ENCODE measurements around the gene PNLIP.
A peak's percentile ranks its signal among the peaks of the same experiment; 100 is the strongest.

Gene PNLIP

DNA sequence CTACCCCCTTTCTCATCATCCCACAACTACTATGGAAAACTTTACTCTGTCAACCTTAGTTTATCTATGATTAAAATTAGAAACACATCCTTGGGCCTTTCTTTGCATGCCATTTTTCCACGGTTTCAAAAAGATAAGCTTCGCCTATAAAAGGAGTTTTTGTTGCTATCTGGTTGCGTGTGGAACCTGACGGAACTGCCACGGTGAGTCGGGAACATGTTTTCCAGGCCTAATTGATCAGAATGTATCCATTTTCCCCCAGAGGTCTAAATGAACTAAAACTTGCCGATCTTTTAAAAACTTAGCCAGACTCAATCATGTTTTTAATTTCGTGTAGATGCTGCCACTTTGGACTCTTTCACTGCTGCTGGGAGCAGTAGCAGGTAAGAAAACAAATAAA is at the start of gene PNLIP:
Gene PNLIP, plus strand, starts transcription at position 176 of the 400 bp plus-strand sequence. Its CDS starts 162 bp downstream, at position 338.
- no peak for DNase-seq

DNA sequence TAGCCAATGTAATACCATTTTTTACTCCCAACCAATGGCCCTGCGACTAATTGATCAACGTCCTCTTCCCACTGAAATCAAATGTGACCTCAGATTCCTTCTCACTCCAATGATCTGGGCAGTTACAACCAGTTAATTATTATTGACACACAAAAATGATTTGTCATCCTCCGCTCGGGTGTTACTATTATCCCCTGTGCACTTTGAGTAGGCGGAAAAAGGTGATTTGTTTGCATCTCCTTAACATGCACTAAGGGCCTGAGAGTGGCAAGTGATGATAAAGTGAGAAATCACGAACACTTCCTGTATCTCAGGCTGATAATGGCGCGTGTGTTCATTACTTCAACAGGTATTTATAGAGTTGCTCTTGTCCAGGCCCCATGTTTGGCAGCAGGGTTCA is 40.9 kb upstream of the PNLIP start:
- no peak for DNase-seq

DNA sequence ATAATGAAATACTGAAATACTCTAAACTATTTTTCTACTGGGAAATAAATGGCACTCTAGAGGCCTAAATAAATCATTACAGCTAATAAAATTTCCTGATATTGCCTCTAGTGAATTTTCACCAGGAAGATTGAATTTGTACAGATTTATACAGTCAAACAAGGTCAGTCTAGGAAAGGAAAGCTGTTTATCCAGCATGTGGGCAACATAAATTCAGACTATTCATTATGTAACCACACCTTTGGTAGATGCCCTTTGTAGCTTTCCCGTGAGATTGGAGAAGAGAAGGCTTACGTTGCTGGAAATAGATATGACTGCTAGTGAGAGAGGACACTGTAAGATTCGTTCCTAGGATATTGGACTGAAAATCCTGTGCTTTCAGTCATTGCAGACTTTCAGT is 35.2 kb upstream of the PNLIP start:
- no peak for DNase-seq

DNA sequence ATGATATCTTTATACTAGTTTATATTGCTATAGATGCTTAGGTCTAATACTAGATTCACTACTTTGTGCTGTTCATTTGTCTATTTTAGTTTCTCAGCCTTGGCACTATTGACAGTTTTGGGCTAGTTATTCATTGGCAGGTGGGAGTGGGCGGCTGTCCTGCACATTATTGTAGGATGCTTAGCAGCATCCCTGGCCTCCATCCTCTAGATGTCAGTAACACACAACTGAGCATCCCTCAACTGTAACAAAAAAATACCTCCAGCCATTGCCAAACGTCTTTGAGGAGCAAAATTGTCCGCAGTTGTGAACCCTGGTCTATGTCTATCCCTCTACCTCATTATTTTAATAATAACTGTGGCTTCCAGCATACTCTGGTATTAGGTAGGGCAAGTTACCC is 34.4 kb upstream of the PNLIP start:
- DNase-seq: no peak

DNA sequence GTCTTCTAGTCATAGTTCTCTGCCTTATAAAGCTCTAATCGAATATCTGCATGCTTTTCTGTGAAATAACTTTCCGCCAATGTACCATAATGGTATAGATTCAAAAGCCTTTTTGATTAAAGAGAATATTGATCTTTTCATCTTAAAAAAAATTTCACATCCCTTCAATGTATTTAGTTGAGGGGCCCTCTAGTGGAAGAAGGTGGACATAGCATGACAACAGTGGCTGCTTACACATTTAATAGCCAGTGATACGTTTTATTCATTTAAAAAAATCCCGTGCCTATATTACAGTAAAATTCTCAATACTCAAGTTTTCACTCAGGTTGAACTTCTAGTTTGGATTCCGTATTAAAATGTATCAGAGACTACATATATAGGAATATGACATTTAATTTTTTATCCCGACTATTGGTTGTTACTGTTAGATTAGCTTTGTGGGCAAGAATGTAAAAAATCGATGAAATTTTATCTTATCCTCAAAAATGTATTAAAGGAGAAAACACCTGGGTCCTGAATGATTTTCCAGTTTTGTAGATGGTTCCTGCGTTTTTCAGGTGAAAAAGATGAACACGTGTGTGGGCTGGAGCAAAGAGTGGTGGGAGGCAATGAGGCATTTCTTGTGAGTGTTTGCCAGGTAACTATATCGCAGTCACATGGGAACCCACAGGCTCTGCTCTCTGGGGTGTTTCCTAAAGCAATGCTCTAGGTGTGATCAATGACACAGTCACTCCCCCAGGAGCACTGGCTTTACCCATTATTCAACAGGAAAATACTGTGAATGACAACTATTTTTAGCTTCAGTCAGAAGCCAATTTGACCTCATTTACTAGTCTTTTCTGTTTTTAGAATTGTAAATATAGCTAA is 24.1 kb upstream of the PNLIP start:
- peak; percentile 45 for DNase-seq

DNA sequence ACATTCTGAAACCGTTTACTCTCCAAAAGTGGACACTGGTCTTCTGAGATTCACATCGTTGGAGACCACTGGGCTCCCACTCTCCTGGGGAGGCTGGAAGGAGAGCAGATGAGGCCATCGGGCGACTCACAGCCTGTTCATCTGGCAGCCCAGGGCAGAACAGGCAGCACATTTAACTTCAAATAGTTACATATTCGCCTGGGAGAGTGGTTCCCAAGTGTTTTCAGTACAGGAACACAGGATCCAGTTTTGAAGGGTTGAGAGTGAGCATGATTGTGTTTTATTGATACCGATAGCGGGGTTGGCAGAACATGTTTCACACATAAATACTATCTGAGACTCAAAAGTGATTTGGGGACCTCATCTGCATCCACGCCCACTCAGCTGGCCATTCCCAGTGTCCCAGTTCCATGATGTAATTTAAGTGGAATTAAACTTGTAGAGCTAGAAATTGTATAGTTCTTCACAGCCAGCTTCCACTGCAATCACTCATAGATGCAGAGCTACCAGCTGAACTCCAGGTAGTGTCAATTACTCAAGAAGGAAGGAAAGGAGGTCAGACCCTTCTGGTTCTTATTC is 22.8 kb upstream of the PNLIP start:
- no peak for DNase-seq

DNA sequence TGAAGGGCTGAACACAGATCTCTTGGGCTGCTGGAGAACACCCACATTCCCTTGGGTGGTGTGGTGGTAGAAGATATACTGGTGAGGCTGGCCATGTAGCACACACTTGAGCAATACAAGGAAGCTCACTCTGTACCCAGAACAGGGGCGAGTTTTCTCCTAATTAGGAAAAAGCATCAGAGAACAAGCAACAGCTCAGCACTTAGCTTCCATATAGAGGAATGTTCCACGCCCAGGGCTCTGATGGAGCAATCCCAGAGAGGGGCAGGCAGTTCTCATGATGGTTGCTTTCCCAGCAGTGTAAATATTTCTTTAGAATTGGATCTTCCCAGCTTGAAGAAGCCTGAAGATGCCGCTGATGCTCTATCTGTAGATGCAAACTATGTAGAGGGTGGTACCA is 21.0 kb upstream of the PNLIP start:
- no peak for DNase-seq

DNA sequence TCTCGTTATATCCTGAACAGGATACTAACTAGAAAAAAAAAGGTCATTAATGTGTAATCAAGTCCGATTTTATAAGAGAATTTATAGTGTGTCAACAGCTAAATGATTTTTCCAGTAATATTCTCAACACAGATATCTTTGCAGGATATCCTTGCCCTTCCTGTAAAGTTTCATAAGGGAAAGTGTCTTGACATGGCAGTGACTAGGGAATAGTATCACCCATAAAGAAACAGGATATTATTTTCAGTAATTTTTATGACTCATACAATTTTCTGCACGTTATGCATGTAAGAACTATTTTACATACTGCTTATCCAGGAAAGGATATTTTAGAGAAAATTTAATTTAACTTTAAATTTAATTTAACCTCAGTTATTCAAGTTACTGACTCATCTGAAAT is 19.5 kb upstream of the PNLIP start:
- no peak for DNase-seq

DNA sequence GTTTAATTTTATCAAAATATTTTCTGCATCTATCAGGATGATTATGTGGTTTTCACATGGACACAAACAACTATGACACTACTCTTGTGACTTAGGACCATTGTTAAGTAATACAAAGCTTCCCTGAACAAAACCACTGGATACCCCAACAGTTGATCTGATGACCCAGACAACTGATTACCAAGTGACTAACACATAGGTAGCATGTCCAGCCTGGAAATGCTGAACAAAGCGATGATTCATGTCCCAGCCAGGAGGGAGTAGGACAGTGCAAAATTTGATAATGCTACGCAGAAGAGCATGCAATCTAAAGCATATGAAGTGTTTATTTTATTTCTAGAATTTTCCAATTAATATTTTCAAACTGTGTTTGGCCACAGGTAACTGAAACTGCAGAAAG is 8.9 kb upstream of the PNLIP start:
- no peak for DNase-seq

DNA sequence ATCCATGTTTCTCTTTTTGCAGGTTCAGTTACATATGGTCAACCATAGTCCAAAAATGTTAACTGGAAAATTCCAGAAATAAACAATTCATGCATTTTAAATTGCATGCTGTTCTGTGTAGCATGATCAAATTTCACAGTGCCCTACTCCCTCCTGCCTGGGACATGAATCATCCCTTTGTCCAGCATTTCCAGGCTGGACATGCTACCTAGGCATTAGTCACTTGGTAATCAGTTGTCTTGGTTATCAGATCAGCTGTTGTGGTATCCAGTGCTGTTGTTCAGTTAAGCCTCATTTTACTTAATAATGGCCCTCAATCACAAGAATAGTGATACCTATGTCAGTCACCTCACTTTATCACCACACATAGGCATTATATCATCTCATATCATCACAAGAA is 7.3 kb upstream of the PNLIP start:
- DNase-seq: no peak

DNA sequence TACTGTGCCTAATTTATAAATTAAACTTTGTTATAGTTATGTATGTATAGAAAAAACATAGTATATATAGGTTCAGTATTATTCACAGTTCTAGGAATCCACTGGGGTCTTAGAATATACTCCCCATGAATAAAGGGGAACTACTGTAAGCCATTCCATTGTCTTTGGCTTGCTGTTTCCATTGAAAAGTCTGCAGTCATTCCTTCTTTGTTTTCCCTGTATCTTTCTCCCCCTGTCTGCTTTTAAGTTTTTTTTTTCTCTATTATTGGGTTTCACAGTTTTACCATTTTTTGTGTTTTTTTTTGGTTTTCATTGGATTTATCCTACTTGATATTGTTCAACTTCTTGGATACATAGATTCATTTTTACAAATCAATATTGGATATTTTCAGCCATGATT is 6.7 kb upstream of the PNLIP start:
- no peak for DNase-seq

DNA sequence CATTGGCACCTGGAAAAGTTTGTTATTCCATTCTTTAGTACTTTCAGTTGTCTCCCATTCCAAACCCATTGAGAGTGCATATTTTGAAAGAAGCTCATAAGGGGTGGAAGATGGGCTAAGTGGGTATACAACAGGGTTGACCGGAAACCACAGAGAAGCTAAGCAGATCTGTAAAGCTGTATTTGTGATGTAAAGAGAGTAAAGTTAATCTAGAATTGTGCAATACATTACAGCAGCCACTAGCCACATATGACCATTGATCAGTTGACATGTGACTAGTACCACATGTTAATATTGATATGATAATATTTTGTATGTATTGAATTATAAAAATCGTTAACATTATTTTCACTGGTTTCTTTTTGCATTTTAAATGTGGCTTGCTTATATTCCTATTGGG is 4.9 kb upstream of the PNLIP start:
- no peak for DNase-seq

DNA sequence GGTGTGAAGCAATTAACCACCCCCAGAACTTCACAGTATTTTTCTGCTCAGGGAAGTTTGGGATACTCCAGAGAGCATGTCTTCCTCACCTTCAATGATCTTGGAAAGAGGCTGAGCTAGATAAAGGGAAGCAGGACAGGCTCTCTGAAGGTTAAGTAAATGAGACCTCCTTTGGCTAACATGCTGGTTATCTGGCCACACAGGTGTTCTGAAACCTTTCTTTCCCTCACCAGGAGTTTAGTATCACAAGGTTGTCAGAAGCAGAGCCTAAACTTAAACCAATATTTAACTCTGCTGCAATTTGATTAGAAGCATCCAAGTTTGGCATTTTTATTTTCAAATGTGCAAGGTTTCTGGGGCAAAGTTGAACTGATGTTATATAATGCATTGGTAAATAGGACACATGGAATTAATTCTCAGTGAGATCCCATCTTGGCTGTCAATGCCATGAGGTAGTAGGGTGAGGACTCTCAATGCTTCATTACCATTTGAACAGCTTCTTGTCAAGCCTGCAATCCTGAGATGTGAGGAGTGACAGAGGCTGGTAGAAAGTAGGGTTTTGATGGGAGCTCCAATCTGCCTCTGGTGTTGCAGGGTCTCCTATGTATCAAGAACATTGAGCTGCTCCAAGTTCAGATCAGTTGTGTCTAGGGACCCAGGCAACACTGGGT is 3.6 kb upstream of the PNLIP start:
- no peak for DNase-seq

DNA sequence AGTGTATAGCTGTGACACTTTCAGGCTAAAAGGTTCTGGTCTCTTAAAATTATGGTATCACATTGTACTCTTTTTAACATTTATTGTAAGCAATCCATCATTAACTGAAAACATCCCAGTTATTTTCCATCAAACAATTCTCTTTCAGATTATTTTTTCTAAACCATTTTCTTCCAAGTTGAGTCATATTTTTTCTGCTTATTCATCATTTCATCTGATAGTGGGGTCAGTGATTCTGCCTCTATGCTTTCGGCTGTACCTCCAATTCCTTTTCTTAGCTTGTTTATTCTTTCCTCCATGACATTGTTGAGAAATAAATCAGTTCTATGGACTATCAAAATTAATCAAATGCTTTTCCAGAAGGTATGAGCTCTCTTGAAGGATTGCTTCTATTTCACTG is 609 bp upstream of the PNLIP start:
- no peak for DNase-seq

DNA sequence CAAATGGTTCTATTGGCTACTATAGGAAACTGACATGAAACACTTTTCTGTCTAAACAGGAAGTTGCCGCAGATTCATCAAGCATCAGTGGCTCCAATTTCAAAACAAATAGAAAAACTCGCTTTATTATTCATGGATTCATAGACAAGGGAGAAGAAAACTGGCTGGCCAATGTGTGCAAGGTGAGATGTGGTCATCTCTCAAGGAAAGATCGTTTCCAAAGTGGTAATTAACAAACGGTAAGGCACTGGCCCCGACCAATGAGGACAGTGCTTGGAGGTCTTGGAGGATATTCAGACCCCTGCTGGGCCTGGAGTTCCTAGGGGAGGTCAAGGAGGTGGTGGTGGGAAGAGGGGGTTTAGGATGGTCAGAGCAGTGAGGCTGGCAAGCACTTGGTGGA is 2.6 kb downstream of the PNLIP start:
- DNase-seq: no peak

DNA sequence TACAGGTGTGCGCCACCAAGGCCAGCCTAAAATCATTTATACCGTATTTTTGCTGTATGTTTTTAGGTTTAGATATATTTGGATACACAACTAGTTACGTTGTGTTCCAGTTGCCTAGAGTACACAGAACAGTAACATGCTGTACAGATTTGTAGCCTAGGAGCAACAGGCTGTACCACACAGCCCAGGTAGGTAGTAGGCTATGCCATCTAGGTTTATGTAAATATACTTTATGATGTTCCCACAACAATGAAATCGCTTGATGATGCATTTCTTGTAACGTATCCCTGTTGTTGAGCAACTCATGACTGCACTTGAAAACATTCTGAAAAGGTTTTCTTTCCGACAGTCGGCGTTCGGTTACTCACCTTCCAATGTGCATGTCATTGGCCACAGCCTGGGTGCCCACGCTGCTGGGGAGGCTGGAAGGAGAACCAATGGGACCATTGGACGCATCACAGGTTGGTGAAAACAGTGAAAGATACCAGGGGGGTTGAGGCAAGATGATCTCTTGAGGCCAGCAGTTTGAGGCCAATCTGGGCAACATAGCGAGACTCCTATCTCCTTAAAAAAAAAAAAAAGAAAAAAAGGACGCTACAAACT is 7.7 kb downstream of the PNLIP start:
- no peak for DNase-seq

DNA sequence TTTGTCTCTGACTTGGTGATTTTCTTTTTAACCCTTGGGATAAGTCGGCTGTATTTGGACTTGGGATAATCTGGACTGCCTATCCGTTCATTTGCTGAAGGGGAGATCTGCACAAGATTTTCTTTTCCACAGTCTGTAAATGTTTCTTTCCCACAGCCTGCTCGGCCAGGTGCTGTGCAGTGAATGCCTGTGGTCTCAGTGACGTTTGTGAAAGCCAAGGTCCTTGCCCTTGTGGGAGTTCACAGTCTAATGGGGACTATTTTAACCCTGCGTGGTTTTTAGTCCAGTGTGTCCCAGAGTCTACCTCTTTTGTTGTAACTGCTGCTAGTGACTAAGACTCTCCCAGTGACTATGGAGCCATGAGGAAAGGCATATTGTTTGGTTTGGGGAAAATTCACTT is 8.9 kb downstream of the PNLIP start:
- no peak for DNase-seq

DNA sequence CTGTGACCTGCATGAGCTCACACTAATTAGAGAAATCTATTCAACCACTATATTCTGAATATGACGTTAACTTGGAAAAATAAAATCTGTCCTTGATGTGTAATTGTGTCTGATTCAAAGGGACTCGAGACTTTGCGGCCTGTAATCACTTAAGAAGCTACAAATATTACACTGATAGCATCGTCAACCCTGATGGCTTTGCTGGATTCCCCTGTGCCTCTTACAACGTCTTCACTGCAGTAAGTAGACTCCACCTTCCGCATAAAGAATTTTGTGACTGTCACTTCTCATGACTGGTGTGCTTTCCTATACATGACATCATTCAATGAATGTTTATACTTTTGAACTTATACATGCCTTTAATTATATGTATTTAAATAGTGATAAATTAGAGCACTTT is 10.1 kb downstream of the PNLIP start:
- no peak for DNase-seq

DNA sequence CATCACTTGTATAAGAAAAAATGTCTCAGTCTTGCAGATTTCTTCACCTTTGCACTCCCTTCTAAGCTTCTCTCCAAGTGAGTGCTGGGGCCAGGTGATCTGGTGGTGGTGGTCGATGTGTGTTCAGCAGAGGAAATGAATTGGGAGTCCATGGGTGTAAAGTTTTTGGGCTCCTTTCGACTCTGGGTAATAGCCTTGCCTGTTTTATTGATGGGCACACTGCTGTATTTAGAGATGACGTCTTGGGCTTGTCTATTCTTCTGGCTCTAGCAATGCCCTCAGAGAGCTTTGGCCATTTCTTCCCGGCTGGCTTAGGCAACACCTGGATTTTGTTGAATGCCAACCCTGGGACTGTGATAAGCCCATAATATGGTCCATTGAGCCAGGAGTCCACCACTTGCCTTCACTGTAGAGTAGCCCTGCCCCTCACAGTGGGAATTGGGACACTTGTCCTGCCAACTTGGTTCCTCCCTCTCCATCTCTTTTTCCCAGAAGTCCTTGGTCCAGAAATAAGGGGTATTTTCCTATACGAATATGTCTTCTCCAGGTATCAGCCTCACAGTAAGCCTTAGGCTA is 11.7 kb downstream of the PNLIP start:
- no peak for DNase-seq

DNA sequence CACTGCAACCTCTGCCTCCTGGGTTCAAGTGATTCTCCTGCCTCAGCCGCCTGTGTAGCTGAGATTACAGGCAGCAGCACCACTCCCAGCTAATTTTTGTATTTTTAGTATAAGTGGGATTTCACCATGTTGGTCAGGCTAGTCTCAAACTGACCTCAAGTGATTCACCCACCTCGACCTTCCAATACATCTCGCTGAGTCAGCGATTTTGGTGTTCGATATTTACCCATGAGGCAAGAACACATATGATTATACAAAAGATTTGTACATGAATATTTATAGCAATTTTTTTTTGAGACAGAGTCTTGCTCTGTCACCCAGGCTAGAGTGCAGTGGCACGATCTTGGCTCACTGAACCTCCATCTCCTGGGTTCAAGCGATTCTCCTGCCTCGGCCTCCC is 19.8 kb downstream of the PNLIP start:
- DNase-seq: no peak

DNA sequence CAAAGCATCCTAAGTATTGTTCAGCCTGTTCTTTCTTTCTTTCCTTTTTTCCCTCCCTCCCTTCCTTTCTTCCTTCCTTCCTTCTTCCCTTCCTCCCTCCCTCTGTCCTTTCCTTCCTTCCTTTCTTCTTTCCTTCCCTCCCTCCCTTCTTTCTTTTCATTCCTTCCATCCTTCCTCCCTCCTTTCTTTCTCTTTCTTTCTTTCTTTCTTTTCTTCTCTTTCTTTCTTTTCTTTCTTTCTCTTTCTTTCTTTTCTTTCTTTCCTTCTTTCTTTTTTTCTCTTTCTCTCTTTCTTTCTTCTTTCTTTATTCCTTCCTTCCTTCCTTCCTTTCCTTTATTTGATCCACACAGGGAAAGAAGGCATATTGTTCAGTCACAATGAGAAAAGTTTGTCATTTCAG is 21.2 kb downstream of the PNLIP start:
- DNase-seq: no peak

DNA sequence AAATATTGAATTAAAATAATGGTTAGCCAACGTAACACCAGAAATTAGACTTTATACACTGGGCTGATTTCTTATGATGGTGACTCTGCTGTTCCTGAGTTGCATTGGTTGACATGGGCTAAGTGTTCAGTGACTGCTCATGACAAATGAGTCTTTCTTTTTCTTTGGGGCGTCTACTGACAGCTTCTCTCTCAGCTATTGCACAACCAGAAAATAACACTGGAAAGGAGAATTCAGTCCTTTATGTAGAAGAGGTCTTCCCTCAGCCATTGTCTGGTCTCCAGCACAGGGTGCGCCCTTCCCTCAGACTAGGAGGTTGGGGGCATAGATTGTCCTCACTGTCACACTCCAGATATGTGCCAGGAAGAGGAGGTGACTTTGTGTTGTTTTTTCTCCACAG is 21.6 kb downstream of the PNLIP start:
- no peak for DNase-seq

DNA sequence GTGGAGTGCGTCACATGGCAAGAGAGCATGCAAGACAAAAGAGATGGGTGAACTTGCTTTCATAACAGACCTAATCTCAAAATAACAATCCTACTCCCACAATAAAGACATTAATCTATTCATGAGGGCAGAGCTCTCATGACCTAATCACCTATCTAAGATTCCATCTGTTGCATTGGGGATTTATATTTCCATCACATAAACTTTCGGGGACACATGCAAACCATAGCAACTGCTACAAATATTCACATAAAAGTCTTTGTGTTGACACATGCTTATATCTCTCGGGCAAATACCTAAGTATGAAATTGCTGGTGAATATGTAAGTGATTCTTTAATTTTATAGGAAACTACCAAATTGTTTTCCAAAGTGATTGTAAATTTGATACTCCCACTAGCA is 29.1 kb downstream of the PNLIP start:
- no peak for DNase-seq
